HG03159 (cell line): ENCODE results near the gene MRPL21.
A peak's percentile ranks its signal among the peaks of the same experiment; 100 is the strongest.
"Not testable (repeated sequence)": the region's sequence is repeated elsewhere in the genome, so short reads cannot be mapped to it uniquely, and the experiment has no call there.

Experiments
- ATAC-seq: cut with Tn5 transposase; IDR thresholded peaks from one replicate; pipeline ENCODE4 v1.9.1; 2021; ENCODE audit warnings: mild to moderate bottlenecking, moderate library complexity; ENCODE audit not compliant: unreplicated experiment

MRPL21 gene

GRCh38 chr11:68913188-68913587 is 9.6 kb upstream of the MRPL21 start:
- no peak for ATAC-seq

DNA sequence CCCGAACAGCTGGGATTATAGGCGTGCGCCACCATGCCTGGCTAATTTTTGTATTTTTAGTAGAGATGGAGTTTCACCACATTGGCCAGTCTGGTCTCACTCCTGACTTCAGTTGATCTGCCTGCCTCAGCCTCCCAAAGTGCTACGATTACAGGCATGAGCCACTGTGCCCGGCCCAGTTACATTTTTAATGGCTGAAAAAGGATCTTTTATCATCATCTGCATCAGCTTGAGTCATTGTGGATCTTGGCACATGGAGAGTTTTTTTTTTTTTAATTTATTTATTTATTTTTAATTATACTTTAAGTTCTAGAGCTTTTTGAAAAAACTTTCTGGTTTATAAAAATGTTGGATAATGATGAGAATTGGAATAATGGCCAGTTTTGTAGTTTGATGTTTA is 8.6 kb upstream of the MRPL21 start:
- no peak for ATAC-seq

DNA sequence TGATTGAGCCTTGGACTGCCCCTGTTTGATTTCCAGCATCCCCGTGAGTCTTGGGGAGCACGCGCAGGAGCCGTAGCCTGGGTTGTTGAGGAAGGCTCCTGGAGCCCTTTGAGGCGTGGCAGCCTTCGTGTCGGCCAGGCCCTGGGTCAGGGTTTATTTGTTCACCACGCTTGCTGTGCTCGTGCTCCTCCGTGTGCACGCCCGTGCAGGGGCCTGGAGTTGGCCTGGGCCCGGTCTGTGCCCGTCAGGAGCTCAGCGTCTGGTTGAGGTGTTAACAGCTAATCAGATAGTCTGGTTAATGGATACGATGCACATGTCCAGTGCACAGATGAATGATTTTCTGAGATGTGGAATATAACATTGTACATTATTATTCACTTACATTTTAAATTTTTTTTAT is 8.1 kb upstream of the MRPL21 start:
- no peak for ATAC-seq

DNA sequence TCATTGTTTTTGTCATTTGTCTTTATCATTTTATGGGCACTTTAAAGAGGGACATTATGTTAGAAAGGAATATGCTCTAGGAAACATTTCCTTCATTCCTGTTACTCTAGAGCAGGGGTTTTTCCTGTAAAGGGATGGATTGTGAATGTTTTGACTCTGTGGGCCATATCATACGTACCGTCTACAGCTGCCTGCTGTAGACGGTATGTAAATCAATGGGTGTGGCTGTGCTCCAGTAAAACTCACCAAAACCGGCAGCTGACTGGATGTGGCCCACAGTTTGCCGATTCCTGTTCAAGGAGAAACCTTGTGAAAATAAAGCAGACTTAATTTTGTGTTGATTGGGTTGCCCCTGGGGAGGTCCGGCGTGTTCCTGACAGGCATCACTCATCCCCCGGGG is 7.3 kb upstream of the MRPL21 start:
- no peak for ATAC-seq

DNA sequence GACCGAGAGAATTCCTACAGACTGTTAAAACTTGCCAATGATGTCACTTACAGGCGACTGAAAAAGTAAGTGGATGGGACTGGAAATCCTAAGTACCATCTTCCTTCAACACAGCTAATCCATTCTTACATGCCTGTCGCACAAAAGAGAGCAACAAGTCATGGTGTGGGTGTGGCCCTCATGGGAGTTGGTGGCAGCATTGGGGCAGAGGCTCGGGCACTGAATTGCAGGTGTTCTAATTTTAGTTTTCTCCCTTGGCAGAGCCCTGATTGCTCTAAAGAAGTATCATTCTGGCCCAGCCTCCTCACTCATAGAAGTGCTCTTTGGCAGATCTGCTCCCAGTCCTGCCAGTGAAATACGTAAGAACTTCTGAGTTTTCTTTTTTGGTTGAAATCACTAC is 4.6 kb upstream of the MRPL21 start:
- ATAC-seq = no peak

DNA sequence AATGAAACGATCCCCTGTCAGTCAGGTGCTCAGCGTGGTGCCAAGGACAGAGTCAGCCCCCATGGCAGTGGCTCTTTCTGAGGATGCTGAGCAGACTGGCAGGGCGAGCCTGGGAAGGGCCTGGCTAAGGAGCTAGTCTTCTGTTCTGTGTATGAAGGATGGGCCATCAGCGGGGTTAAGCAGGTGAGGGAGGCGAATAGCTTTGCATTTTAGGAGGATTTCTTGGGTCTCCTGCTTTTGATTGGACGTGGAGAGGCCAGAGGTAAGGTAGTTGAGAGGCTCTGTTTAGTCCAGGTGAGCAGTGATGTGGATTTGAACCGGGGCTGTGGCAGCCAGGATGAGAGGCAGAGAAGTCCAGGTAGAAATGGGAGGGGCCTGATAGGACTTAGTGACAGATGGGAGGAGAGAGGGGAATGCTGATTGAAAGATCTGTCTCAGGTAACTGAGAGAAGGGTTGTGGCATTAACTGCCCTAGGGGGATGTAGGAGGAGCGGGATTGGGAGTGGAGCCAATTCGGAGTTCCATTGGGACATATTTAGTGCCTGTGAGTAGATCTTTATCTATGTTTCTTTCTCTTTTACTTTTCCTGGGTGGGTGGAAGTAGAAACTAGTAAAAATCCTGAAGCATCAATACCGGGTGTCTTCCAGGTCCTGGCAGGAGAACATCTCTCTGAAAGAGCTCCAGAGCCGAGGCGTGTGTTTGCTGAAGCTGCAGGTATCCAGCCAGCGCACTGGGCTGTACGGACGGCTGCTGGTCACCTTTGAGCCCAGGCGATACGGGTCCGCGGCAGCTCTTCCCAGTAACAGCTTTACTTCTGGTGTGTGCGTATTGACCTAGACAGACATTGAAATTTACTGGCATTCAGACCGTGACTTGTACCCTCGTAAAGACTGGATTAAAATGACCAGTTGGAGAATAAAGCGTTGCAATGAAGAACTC is 2.1 kb upstream of the MRPL21 start:
- no peak for ATAC-seq

- ATAC-seq = peak; percentile 9
Measured at GRCh38 chr11:68904248-68904847, 716 bp upstream of the MRPL21 start.

- ATAC-seq = no peak
Measured at GRCh38 chr11:68900835-68901381, 2.7 kb downstream of the MRPL21 start.

- ATAC-seq = no peak
Measured at GRCh38 chr11:68897441-68897840, 6.2 kb downstream of the MRPL21 start.

DNA sequence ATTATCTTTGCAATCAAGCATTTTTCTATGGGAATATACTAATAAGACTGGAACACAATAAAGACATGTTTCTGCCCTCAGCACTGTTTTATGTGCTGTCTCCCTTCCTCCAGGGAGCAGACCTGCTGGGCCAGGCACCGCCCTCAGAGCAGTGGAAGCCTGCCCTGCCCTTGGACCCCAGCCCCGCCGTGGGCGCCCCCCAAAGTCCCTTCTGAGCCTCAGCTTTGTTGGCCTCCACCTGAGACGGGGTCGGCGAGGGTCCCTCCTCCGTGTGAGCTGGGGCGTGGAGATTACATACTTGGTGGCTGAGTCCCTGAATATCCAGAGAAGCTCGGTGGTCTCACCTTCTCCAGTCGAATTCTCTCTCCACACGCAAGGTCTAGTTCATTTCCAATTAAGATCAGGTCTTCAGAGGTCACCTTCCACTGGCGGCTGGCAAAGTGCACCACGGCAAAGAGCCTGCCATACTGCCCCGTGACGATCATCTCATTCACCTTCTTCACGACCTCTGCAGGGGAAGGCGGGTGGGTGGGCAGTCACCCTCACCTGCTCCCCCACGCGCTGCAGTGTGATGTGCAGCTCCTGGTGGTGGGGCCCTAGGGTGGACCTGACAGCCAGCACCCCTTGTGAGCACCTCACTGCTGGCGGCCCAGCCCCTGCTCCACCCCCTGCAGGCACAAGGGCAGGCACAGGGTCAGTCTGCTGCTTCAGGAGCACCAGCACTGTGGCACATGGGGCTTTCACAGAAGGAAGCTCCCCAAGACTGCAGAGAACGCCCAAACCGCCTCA is 7.3 kb downstream of the MRPL21 start:
- ATAC-seq = no peak

GRCh38 chr11:68893282-68893681 is 10.3 kb downstream of the MRPL21 start:
- no peak for ATAC-seq

- no peak for ATAC-seq
Measured at GRCh38 chr11:68892576-68892975, 11.1 kb downstream of the MRPL21 start.

GRCh38 chr11:68891351-68891948 is 12.2 kb downstream of the MRPL21 start:
- ATAC-seq = no peak

GRCh38 chr11:68890490-68891231 is 13.0 kb downstream of the MRPL21 start:
- ATAC-seq = no peak

- no peak for ATAC-seq
Measured at GRCh38 chr11:68889948-68890446, 13.6 kb downstream of the MRPL21 start.

GRCh38 chr11:68884827-68885226 is 18.8 kb downstream of the MRPL21 start:
- ATAC-seq = not testable (repeated sequence)

DNA sequence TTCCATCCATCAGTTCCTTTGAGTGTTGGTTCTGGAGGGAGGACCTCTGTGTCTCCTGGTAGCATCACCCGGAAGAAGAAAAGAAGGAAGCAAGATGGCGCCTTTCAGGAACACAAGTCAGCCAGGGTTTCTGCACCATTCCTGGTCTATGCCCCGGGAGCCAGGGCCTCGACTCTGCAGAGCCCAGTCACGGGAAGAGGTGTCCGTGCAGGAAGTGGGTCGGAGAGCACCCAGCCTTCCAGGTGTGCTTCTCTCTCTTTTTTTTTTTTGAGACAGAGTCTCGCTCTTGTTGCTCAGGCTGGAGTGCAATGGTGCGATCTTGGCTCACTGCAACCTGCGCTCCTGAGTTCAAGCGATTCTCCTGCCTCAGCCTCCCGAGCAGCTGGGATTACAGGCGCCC is 21.2 kb downstream of the MRPL21 start:
- no peak for ATAC-seq

GRCh38 chr11:68881320-68881719 is 22.3 kb downstream of the MRPL21 start:
- ATAC-seq = no peak

DNA sequence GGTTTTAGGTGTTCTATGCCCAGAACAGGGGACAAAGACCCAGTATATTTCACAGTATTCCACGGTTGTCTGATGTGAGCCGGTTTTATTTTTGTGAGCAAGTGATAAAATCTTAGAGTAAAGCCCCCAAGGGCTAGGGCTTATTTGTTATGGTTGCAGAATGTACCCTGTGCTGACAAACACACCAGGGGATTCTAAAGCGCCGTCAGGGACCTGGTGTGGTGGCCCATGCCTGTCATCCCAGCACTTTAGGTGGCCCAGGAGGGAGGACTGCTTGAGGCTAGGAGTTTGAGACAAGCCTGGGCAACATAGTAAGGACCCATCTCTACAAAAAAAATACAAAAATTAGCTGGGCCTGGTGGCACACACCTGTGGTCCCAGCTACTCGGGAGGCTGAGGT is 22.8 kb downstream of the MRPL21 start:
- ATAC-seq = no peak

- ATAC-seq = no peak
Measured at GRCh38 chr11:68878022-68878421, 25.6 kb downstream of the MRPL21 start.
